H1 (cell line): Measurements from ENCODE around the gene OR9A4. TPM values are rescaled to one million over a fixed set of nuclear protein-coding genes. Genes with fewer than 3 reads are reported as not detected.

ENCODE experiments used
- CTCF ChIA-PET: fragments of 300-600 bp; sonication (Branson Sonifier 250); formaldehyde crosslinking; loops from one replicate; lab custom pipeline; 2021; ENCODE audit not compliant: partially characterized antibody; lab: Charles Lee
- POLR2A ChIA-PET: fragments of 300-600 bp; sonication (Branson Sonifier 250); formaldehyde crosslinking; loops from one replicate; lab custom pipeline; 2021; ENCODE audit warnings: inconsistent platforms; ENCODE audit not compliant: partially characterized antibody; lab: Charles Lee
- DNase-seq, 2 experiments: peaks; one replicate each; pipeline versions ENCODE4 v3.0.0 to v3.0.0-alpha.2; 2010 to 2022; ENCODE audit warnings: low spot score in 2 of 2, low read depth in 1 of 2, mixed read lengths in 1 of 2
- FAIRE-seq: peaks from 2 replicates; lab custom pipeline; 2011; peaks lifted over from hg19 to GRCh38; lab: Jason Lieb, UNC
- H2AFZ ChIP-seq: 2 replicates; pipeline ENCODE4 v1.8.1; 2012; ENCODE audit warnings: low read length, inconsistent platforms
- H2AK5ac ChIP-seq: 2 replicates; pipeline ENCODE4 v1.6.1; 2013; ENCODE audit warnings: low read depth, low read length
- H2BK120ac ChIP-seq: replicated peaks from 2 replicates; pipeline ENCODE3; 2013; ENCODE audit warnings: low read depth, low read length, inconsistent platforms
- H2BK12ac ChIP-seq: 2 replicates; pipeline ENCODE4 v1.6.1; 2013; ENCODE audit warnings: low read depth, low read length
- H2BK15ac ChIP-seq: 2 replicates; pipeline ENCODE4 v1.6.1; 2013; ENCODE audit warnings: low read length
- H2BK20ac ChIP-seq: 2 replicates; pipeline ENCODE4 v1.6.1; 2013; ENCODE audit warnings: low read length
- H2BK5ac ChIP-seq: 2 replicates; pipeline ENCODE4 v1.6.1; 2013; ENCODE audit warnings: low read depth, low read length
- H3K14ac ChIP-seq: 2 replicates; pipeline ENCODE4 v1.6.1; 2013; ENCODE audit warnings: inconsistent platforms; ENCODE audit not compliant: insufficient read length
- H3K18ac ChIP-seq: 2 replicates; pipeline ENCODE4 v1.6.1; 2013; ENCODE audit warnings: low read length; ENCODE audit errors: extremely low read depth
- H3K23ac ChIP-seq: 2 replicates; pipeline ENCODE4 v1.6.1; 2013; ENCODE audit warnings: inconsistent platforms; ENCODE audit not compliant: insufficient read length
- H3K23me2 ChIP-seq: 2 replicates; pipeline ENCODE4 v1.6.1; 2013; ENCODE audit warnings: low read depth, low read length
- H3K27ac ChIP-seq: 2 replicates; pipeline ENCODE4 v1.6.1; 2011; ENCODE audit warnings: low read depth, low read length, inconsistent platforms
- H3K27me3 ChIP-seq, 4 experiments: replicated peaks in 1 of 4; 1 replicate in 1 of 4; 2 replicates in 3 of 4; pipeline versions ENCODE4 v1.6.1 to v1.8.1; 2011 to 2013; ENCODE audit warnings: low read length in 3 of 4, mild to moderate bottlenecking in 3 of 4, inconsistent platforms in 2 of 4, mixed read lengths in 2 of 4, moderate library complexity in 1 of 4; ENCODE audit not compliant: control insufficient read depth in 3 of 4, insufficient read depth in 3 of 4; ENCODE audit errors: extremely low read depth in 1 of 4
- H3K36me3 ChIP-seq, 4 experiments: 2 replicates each; pipeline versions ENCODE4 v1.6.1 to v1.8.1; 2011 to 2013; ENCODE audit warnings: mild to moderate bottlenecking in 4 of 4, low read length in 3 of 4, moderate library complexity in 2 of 4, control low read depth in 1 of 4, inconsistent platforms in 1 of 4; ENCODE audit not compliant: insufficient read depth in 4 of 4, control insufficient read depth in 2 of 4
- H3K4ac ChIP-seq: replicated peaks from 2 replicates; pipeline ENCODE3; 2013; ENCODE audit warnings: low read length, low read depth, mixed read lengths, inconsistent platforms; ENCODE audit not compliant: insufficient read length
- H3K4me1 ChIP-seq, 4 experiments: replicated peaks in 1 of 4; 1 replicate in 1 of 4; 2 replicates in 3 of 4; pipeline versions ENCODE4 v1.6.1 to v1.8.1; 2011 to 2013; ENCODE audit warnings: low read length in 3 of 4, inconsistent platforms in 2 of 4, mixed read lengths in 1 of 4; ENCODE audit not compliant: insufficient read depth in 4 of 4, control insufficient read depth in 3 of 4
- H3K4me2 ChIP-seq, 2 experiments: 2 replicates each; pipeline versions ENCODE4 v1.6.1 to v1.8.1; 2011 to 2013; ENCODE audit warnings: low read depth in 2 of 2, low read length in 2 of 2, control low read depth in 1 of 2, inconsistent platforms in 1 of 2, mild to moderate bottlenecking in 1 of 2; ENCODE audit not compliant: insufficient read depth in 1 of 2
- H3K4me3 ChIP-seq, 4 experiments: fragments of 200-600, 300-600 bp in 1 of 4; sonication (generic), shearing (Covaris generic), sonication (Bioruptor Twin) in 1 of 4; 2 replicates each; pipeline versions ENCODE4 v1.5.1 to v1.8.1; 2011 to 2016; ENCODE audit warnings: low read length in 4 of 4, low read depth in 3 of 4, control low read depth in 2 of 4, inconsistent platforms in 2 of 4, mild to moderate bottlenecking in 2 of 4, mixed read lengths in 1 of 4, moderate library complexity in 1 of 4; ENCODE audit not compliant: insufficient read depth in 2 of 4; ENCODE audit errors: extremely low read depth in 1 of 4
- H3K56ac ChIP-seq: replicated peaks from 2 replicates; pipeline ENCODE3; 2013; ENCODE audit warnings: low read depth, mild to moderate bottlenecking, mixed read lengths, low read length, inconsistent platforms; ENCODE audit not compliant: insufficient read length
- H3K79me1 ChIP-seq: 2 replicates; pipeline ENCODE4 v1.6.1; 2013; ENCODE audit warnings: low read depth, low read length, control low read depth
- H3K79me2 ChIP-seq, 2 experiments: 2 replicates each; pipeline versions ENCODE4 v1.6.1 to v1.8.1; 2012 to 2013; ENCODE audit warnings: low read length in 2 of 2, mild to moderate bottlenecking in 2 of 2, inconsistent platforms in 1 of 2; ENCODE audit not compliant: insufficient read depth in 2 of 2, control insufficient read depth in 1 of 2
- H3K9ac ChIP-seq, 4 experiments: replicated peaks in 1 of 4; 1 replicate in 1 of 4; 2 replicates in 3 of 4; pipeline versions ENCODE4 v1.6.1 to v1.8.1; 2011 to 2013; ENCODE audit warnings: low read depth in 3 of 4, low read length in 3 of 4, control low read depth in 2 of 4, mild to moderate bottlenecking in 2 of 4, moderate library complexity in 2 of 4, inconsistent platforms in 1 of 4; ENCODE audit errors: extremely low read depth in 1 of 4
- H3K9me3 ChIP-seq, 2 experiments: 2 replicates each; pipeline versions ENCODE4 v1.6.1 to v1.8.1; 2012 to 2013; ENCODE audit warnings: mild to moderate bottlenecking in 2 of 2, moderate library complexity in 2 of 2, control low read depth in 1 of 2, inconsistent platforms in 1 of 2, low read depth in 1 of 2, low read length in 1 of 2, mixed read lengths in 1 of 2; ENCODE audit not compliant: insufficient read depth in 2 of 2
- H4K20me1 ChIP-seq, 2 experiments: replicated peaks in 1 of 2; 2 replicates each; pipeline versions ENCODE3 to v1.8.1; 2011 to 2013; ENCODE audit warnings: inconsistent platforms in 2 of 2, low read length in 2 of 2, mild to moderate bottlenecking in 1 of 2; ENCODE audit not compliant: insufficient read depth in 2 of 2, control insufficient read depth in 1 of 2
- H4K5ac ChIP-seq: 2 replicates; pipeline ENCODE4 v1.6.1; 2013; ENCODE audit warnings: low read length, low read depth, mixed read lengths, inconsistent platforms; ENCODE audit not compliant: insufficient read length
- H4K8ac ChIP-seq: 2 replicates; pipeline ENCODE4 v1.8.0; 2013; ENCODE audit warnings: mild to moderate bottlenecking, moderate library complexity, low read length, inconsistent platforms; ENCODE audit not compliant: insufficient read depth; ENCODE audit errors: extremely low read depth
- H4K91ac ChIP-seq: replicated peaks from 2 replicates; pipeline ENCODE3; 2013; ENCODE audit warnings: low read length, mixed read lengths, inconsistent platforms; ENCODE audit not compliant: insufficient read length
- CEBPB ChIP-seq: IDR thresholded peaks from 2 replicates; pipeline ENCODE4 v1.6.1; 2012; ENCODE audit warnings: low read depth, low read length
- EGR1 ChIP-seq: IDR thresholded peaks from 2 replicates; pipeline ENCODE4 v1.6.1; 2011; ENCODE audit warnings: low read depth, low read length, borderline replicate concordance
- EP300 ChIP-seq, 2 experiments: IDR thresholded peaks; 1 replicate in 1 of 2; 2 replicates in 1 of 2; pipeline ENCODE4 v1.6.1; 2011 to 2012; ENCODE audit warnings: low read depth in 2 of 2, low read length in 2 of 2, mild to moderate bottlenecking in 2 of 2, borderline replicate concordance in 1 of 2, inconsistent platforms in 1 of 2, moderate library complexity in 1 of 2
- HDAC6 ChIP-seq: IDR thresholded peaks from one replicate; pipeline ENCODE4 v1.7.1; 2012; ENCODE audit warnings: low read depth, mild to moderate bottlenecking, inconsistent platforms, low read length, moderate library complexity
- RBBP5 ChIP-seq: IDR thresholded peaks from 2 replicates; pipeline ENCODE4 v1.7.1; 2012; ENCODE audit warnings: low read depth, mild to moderate bottlenecking, inconsistent platforms, low read length, moderate library complexity, borderline replicate concordance
- RFX5 ChIP-seq: IDR thresholded peaks from 2 replicates; pipeline ENCODE4 v1.6.1; 2011; ENCODE audit warnings: low read depth, low read length, improper control_type of control experiment, borderline replicate concordance
- RXRA ChIP-seq: IDR thresholded peaks from 2 replicates; pipeline ENCODE4 v1.6.1; 2011; ENCODE audit warnings: low read depth, mild to moderate bottlenecking, low read length, moderate library complexity; ENCODE audit not compliant: insufficient read depth
- SAP30 ChIP-seq: fragments of 300-600 bp; sonication (generic); IDR thresholded peaks from 2 replicates; pipeline ENCODE4 v1.7.1; 2012; ENCODE audit warnings: low read length, moderate library complexity, mild to moderate bottlenecking, inconsistent platforms; ENCODE audit not compliant: insufficient read depth, insufficient replicate concordance
- SIN3A ChIP-seq, 2 experiments: IDR thresholded peaks in 1 of 2; conservative IDR thresholded peaks in 1 of 2; 2 replicates each; pipeline ENCODE4 v1.6.1; 2011 to 2012; ENCODE audit warnings: low read length in 2 of 2, improper control_type of control experiment in 1 of 2, low read depth in 1 of 2, mild to moderate bottlenecking in 1 of 2
- SIX5 ChIP-seq: IDR thresholded peaks from 2 replicates; pipeline ENCODE4 v1.6.1; 2011; ENCODE audit warnings: mild to moderate bottlenecking, low read depth, low read length
- TAF1 ChIP-seq: IDR thresholded peaks from 2 replicates; pipeline ENCODE4 v1.6.1; 2011; ENCODE audit warnings: mild to moderate bottlenecking, low read depth, low read length
- YY1 ChIP-seq: IDR thresholded peaks from 2 replicates; pipeline ENCODE4 v1.6.1; 2011; ENCODE audit warnings: low read depth, mild to moderate bottlenecking, low read length
- WGBS, 2 experiments: shearing (Covaris generic) in 1 of 2; methylation state at CpG; one replicate each; pipeline versions ENCODE4 v1.1.6 to v1.1.7; 2013 to 2015; ENCODE audit warnings: low lambda C conversion rate in 2 of 2, mixed read lengths in 2 of 2, inconsistent platforms in 1 of 2, low coverage in 1 of 2, missing lambda C conversion rate in 1 of 2; ENCODE audit not compliant: insufficient replicate concordance in 2 of 2, insufficient coverage in 1 of 2, insufficient read length in 1 of 2; ENCODE audit errors: extremely low coverage in 1 of 2, missing lambda C conversion rate in 1 of 2; 5-methylcytosine and 5-hydroxymethylcytosine counted together
- polyA plus RNA-seq, 7 experiments: library from polyadenylated mRNA; depleted of rRNA in 3 of 7; stranded (reverse) in 5 of 7; unstranded in 2 of 7; fragments of >200 nt in 5 of 7; fragments of 200-250 nt in 2 of 7; gene quantifications; 1 replicate in 5 of 7; 2 replicates in 1 of 7; 4 replicates in 1 of 7; pipeline versions ENCODE4 v1.2.1 to v1.2.3, GENCODE V29; 2011 to 2013; ENCODE audit warnings: missing spikeins in 2 of 7, mixed read lengths in 2 of 7
- total RNA-seq: library from RNA; stranded (reverse); fragmentation: NEBNext Ultra II Directional; extraction: Animal tissue kit (Norgen Biotek cat#: 25700); gene quantifications from 2 replicates; pipeline ENCODE4 v1.2.1, GENCODE V29; 2021
- TF ChIP-seq, protein P1 (sequence below): IDR thresholded peaks from 2 replicates; pipeline ENCODE4 v1.6.1; 2012; ENCODE audit warnings: low read length, inconsistent platforms

The OR9A4 gene
- total and polyA plus RNA-seq, 2 of the 8 experiments (the other 6 are each of a cell fraction or from before 2014, with no cell fraction given) = not detected

- POLR2A ChIA-PET = no interaction called here
- TF ChIP-seq CEBPB (no peak), EGR1 (no peak), SIN3A (conservative IDR thresholded peaks at IDR 0.05 in 1 of 2, IDR thresholded peaks at IDR 0.05 in 1 of 2; ENCODE audit: low read depth in 1 of 2, low read length in 2 of 2) (no peak), RXRA (no peak), RBBP5 (no peak), SIX5 (no peak), TAF1 (no peak), YY1 (no peak), SAP30 (no peak), RFX5 (no peak), EP300 (IDR thresholded peaks at IDR 0.05; ENCODE audit: borderline replicate concordance in 1 of 2, low read depth in 2 of 2, low read length in 2 of 2) (no peak), HDAC6 (no peak)
- TF ChIP-seq, protein P1, sequence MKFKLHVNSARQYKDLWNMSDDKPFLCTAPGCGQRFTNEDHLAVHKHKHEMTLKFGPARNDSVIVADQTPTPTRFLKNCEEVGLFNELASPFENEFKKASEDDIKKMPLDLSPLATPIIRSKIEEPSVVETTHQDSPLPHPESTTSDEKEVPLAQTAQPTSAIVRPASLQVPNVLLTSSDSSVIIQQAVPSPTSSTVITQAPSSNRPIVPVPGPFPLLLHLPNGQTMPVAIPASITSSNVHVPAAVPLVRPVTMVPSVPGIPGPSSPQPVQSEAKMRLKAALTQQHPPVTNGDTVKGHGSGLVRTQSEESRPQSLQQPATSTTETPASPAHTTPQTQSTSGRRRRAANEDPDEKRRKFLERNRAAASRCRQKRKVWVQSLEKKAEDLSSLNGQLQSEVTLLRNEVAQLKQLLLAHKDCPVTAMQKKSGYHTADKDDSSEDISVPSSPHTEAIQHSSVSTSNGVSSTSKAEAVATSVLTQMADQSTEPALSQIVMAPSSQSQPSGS = no peak
Observed at GRCh38 chr7:141920281-141920680, 4.1 kb downstream of the OR9A4 start.

More at GRCh38 chr7:141920281-141920680, 4.1 kb downstream of the OR9A4 start:
- Histone ChIP-seq H4K5ac (no peak overlapping the region), H3K4me1 (no peaks in the 10 kb centered on the region), H3K4ac (no peak overlapping the region), H3K36me3 (no peaks in the 10 kb centered on the region), H4K8ac (no peak overlapping the region), H3K4me3 (no peak overlapping the region), H4K91ac (no peak overlapping the region), H2BK15ac (no peak overlapping the region), H2BK5ac (no peak overlapping the region), H3K9ac (no peak overlapping the region), H2AFZ (no peak overlapping the region), H2AK5ac (no peak overlapping the region), H4K20me1 (no peaks in the 10 kb centered on the region), H2BK12ac (no peak overlapping the region), H3K27ac (no peak overlapping the region), H2BK120ac (no peak overlapping the region), H3K23ac (no peak overlapping the region), H3K23me2 (no peaks in the 10 kb centered on the region), H3K14ac (no peak overlapping the region), H3K27me3 (no peaks in the 10 kb centered on the region; a peak in 1 of 7 replicates), H3K18ac (no peak overlapping the region), H3K79me2 (no peaks in the 10 kb centered on the region), H2BK20ac (no peak overlapping the region), H3K9me3 (no peaks in the 10 kb centered on the region), H3K79me1 (no peaks in the 10 kb centered on the region), H3K4me2 (no peak overlapping the region), H3K56ac (no peak overlapping the region)
- no peak for FAIRE-seq
- CTCF ChIA-PET = interaction anchor here (0.7 to 1.0 kb wide), 2 partner anchors 10 to 18 kb away, joined by 3 to 4 read pairs; no protein-coding TSS in a partner anchor
- WGBS, 2 experiments = 82% methylated on average over 1 of the region's 1 CpG; no CpG with 5 or more reads in 1 of the 2 experiments
- DNase-seq = no peak
